ENCODE results near the gene CA5A.
A peak's percentile ranks its signal among the peaks of the same experiment; 100 is the strongest.
"Not testable (repeated sequence)": the region's sequence is repeated elsewhere in the genome, so short reads cannot be mapped to it uniquely, and the experiment has no call there.

CA5A gene

GRCh38 chr16:87947356-87948118 lies 11.2 kb upstream of the CA5A start:
- ATAC-seq: no peak

- no peak for ATAC-seq
Measured at GRCh38 chr16:87946596-87947347, 10.4 kb upstream of the CA5A start.

- ATAC-seq: no peak
Measured at GRCh38 chr16:87945351-87946042, 9.2 kb upstream of the CA5A start.

- ATAC-seq: no peak
Measured at GRCh38 chr16:87942680-87943079, 6.4 kb upstream of the CA5A start.

GRCh38 chr16:87939562-87940423 lies 3.5 kb upstream of the CA5A start:
- no peak for ATAC-seq

- peak in 1 of 2 donors; percentile 48 for ATAC-seq
Measured at GRCh38 chr16:87938412-87938949, 2.2 kb upstream of the CA5A start.

- not testable (repeated sequence) for ATAC-seq
Measured at GRCh38 chr16:87937231-87937542, 858 bp upstream of the CA5A start.

GRCh38 chr16:87936016-87936374 lies 334 bp downstream of the CA5A start:
- not testable (repeated sequence) for ATAC-seq

- not testable (repeated sequence) for ATAC-seq
Measured at GRCh38 chr16:87934752-87935425, 1.4 kb downstream of the CA5A start.

GRCh38 chr16:87933140-87933495 lies 3.2 kb downstream of the CA5A start:
- ATAC-seq: no peak

GRCh38 chr16:87932475-87933139 lies 3.7 kb downstream of the CA5A start:
- not testable (repeated sequence) for ATAC-seq

- ATAC-seq: peak; percentile 27 to 79
Measured at GRCh38 chr16:87931504-87931903, 4.8 kb downstream of the CA5A start.

GRCh38 chr16:87930456-87930855 lies 5.9 kb downstream of the CA5A start:
- no peak for ATAC-seq

- no peak for ATAC-seq
Measured at GRCh38 chr16:87929986-87930385, 6.3 kb downstream of the CA5A start.

GRCh38 chr16:87927195-87927562 lies 9.2 kb downstream of the CA5A start:
- no peak for ATAC-seq

GRCh38 chr16:87926246-87927194 lies 9.8 kb downstream of the CA5A start:
- peak; percentile 47 to 63 for ATAC-seq

GRCh38 chr16:87924811-87925670 lies 11.3 kb downstream of the CA5A start:
- no peak for ATAC-seq

- peak in 1 of 2 donors; percentile 38 for ATAC-seq
Measured at GRCh38 chr16:87924041-87924810, 12.1 kb downstream of the CA5A start.

Data from activated CD4-positive, CD25-positive, alpha-beta regulatory T cell treated with anti-CD3 and anti-CD28 coated beads, Interleukin-2, amount 50 U/mL, for 24 hours (primary cell).